ENCODE measurements around the gene TMEM179.

GRCh38 chr14:104598910-104599273 lies 5.7 kb downstream of the TMEM179 start:
- TF ChIP-seq EZH2 (IDR thresholded peaks at IDR 0.05; ENCODE audit: insufficient read depth, poor library complexity, severe bottlenecking), result no peak
- no peak for TF ChIP-seq EZH2phosphoT487 (IDR thresholded peaks at IDR 0.05; ENCODE audit: insufficient read depth, low read depth)

All from GM23248 (cell line).